CD4-positive, alpha-beta T cell treated with Interleukin-6 for 4 hours (primary cell): Measurements from ENCODE around the gene B3GAT1.

Source experiments
- DNase-seq: peaks from one replicate; pipeline ENCODE4 v3.0.0-alpha.2; 2020; ENCODE audit warnings: mixed read lengths

B3GAT1 gene

GRCh38 chr11:134441281-134441680, 29.2 kb upstream of the B3GAT1 start:
- no peak for DNase-seq

GRCh38 chr11:134440851-134441250, 28.8 kb upstream of the B3GAT1 start:
- DNase-seq: no peak

GRCh38 chr11:134438542-134439537, 26.8 kb upstream of the B3GAT1 start:
- DNase-seq: no peak

- DNase-seq: no peak
These were observed 25.8 kb upstream of the B3GAT1 start for GRCh38 chr11:134437821-134438220.

- DNase-seq: no peak
These were observed 24.7 kb upstream of the B3GAT1 start for GRCh38 chr11:134436781-134437180.

GRCh38 chr11:134433806-134434205, 21.8 kb upstream of the B3GAT1 start:
- DNase-seq: no peak

- DNase-seq: no peak
These were observed 21.2 kb upstream of the B3GAT1 start for GRCh38 chr11:134433251-134433650.

- DNase-seq: no peak
These were observed 20.7 kb upstream of the B3GAT1 start for GRCh38 chr11:134432776-134433175.

- no peak for DNase-seq
These were observed 17.1 kb upstream of the B3GAT1 start for GRCh38 chr11:134429106-134429505.

- no peak for DNase-seq
These were observed 13.9 kb upstream of the B3GAT1 start for GRCh38 chr11:134425816-134426536.

GRCh38 chr11:134425413-134425812, 13.4 kb upstream of the B3GAT1 start:
- DNase-seq: no peak

- no peak for DNase-seq
These were observed 11.1 kb upstream of the B3GAT1 start for GRCh38 chr11:134423106-134423505.

- DNase-seq: no peak
These were observed 6.1 kb upstream of the B3GAT1 start for GRCh38 chr11:134417871-134418840.

GRCh38 chr11:134416726-134417125, 4.7 kb upstream of the B3GAT1 start:
- DNase-seq: no peak

GRCh38 chr11:134414766-134415765, 3.0 kb upstream of the B3GAT1 start:
- DNase-seq: no peak

GRCh38 chr11:134413826-134414731, 2.0 kb upstream of the B3GAT1 start:
- no peak for DNase-seq

GRCh38 chr11:134413043-134413825, 1.2 kb upstream of the B3GAT1 start:
- DNase-seq: no peak

- DNase-seq: no peak
These were observed 1.3 kb downstream of the B3GAT1 start for GRCh38 chr11:134410766-134411165.
